ENCODE data around the gene SLC6A4. TPM values are rescaled to one million over a fixed set of nuclear protein-coding genes. Genes with fewer than 3 reads are reported as not detected.

The SLC6A4 gene
- polyA plus RNA-seq, 3 donors: not detected

GRCh38 chr17:30244853-30245385 lies 9.4 kb upstream of the SLC6A4 start:
- H3K27ac Mint-ChIP-seq: no peak overlapping the region
- H2AFZ ChIP-seq (ENCODE audit: insufficient read depth, low read depth, low read length, poor library complexity, severe bottlenecking): no peak overlapping the region

GRCh38 chr17:30243568-30243967 lies 8.1 kb upstream of the SLC6A4 start:
- H4K20me1 ChIP-seq (ENCODE audit: insufficient read depth, low read length): no peaks in the 10 kb centered on the region

More at GRCh38 chr17:30244853-30245385, 9.4 kb upstream of the SLC6A4 start:
- Histone ChIP-seq H3K27ac (ENCODE audit: low read depth in 1 of 2, low read length in 2 of 2) (no peak overlapping the region), H3K4me1 (ENCODE audit: control insufficient read depth in 1 of 2, insufficient read depth in 2 of 2, low read length in 2 of 2) (no peaks in the 10 kb centered on the region), H3K27me3 (ENCODE audit: control insufficient read depth in 2 of 2, insufficient read depth in 2 of 2, low read length in 2 of 2) (no peaks in the 10 kb centered on the region), H3K36me3 (replicated peaks in 1 of 2; ENCODE audit: control insufficient read depth in 1 of 2, insufficient read depth in 2 of 2, low read length in 2 of 2) (peaks cover 27 to 35% of the 10 kb centered on the region in 2 donors), H4K20me1 (ENCODE audit: insufficient read depth, low read length) (no peaks in the 10 kb centered on the region), H3K9ac (ENCODE audit: insufficient read depth, low read length, poor library complexity, severe bottlenecking) (no peak overlapping the region), H3K4me3 (replicated peaks in 1 of 3; ENCODE audit: low read depth in 2 of 3, low read length in 3 of 3) (no peak overlapping the region), H3K9me3 (replicated peaks in 1 of 2; ENCODE audit: control insufficient read depth in 1 of 2, insufficient read depth in 1 of 2, low read length in 2 of 2) (peaks cover 0 to 3% of the 10 kb centered on the region in 2 donors), H3K79me2 (ENCODE audit: insufficient read depth, low read length) (no peaks in the 10 kb centered on the region), H3K4me2 (replicated peaks; ENCODE audit: extremely low read depth, low read length, poor library complexity, severe bottlenecking) (no peak overlapping the region)
- intact Hi-C loops (cut with micrococcal nuclease): loop anchor here in 1 of 2 donors (10.0 kb wide), 1 partner anchor 60 kb away; no protein-coding TSS in a partner anchor
- H3K9me3 Mint-ChIP-seq: peaks cover 0 to 5% (median 5%) of the 10 kb centered on the region in 7 donors
- H3K4me1 Mint-ChIP-seq: no peaks in the 10 kb centered on the region
- 97% methylated on average over 4 of the region's 4 CpGs for WGBS (ENCODE audit: insufficient coverage)
- no peak for TF ChIP-seq CTCF (IDR thresholded peaks at IDR 0.05)
- peaks cover 1 to 9% (median 7%) of the 10 kb centered on the region in 3 donors for H3K27me3 Mint-ChIP-seq (ENCODE audit: low read depth in 3 of 3)
- H3K36me3 Mint-ChIP-seq: peaks cover 32 to 38% of the 10 kb centered on the region in 2 donors
- H3K4me3 Mint-ChIP-seq: no peak overlapping the region
- peak in 1 of 3 donors; percentile 28 for DNase-seq

More at GRCh38 chr17:30243568-30243967, 8.1 kb upstream of the SLC6A4 start:
- Mint-ChIP-seq H3K27ac (no peak overlapping the region), H3K9me3 (peaks cover 0 to 14% (median 8%) of the 10 kb centered on the region in 7 donors), H3K27me3 (ENCODE audit: low read depth in 3 of 3) (peaks cover 9 to 20% (median 20%) of the 10 kb centered on the region in 3 donors), H3K36me3 (peaks cover 23 to 24% of the 10 kb centered on the region in 2 donors), H3K4me1 (peaks cover 2% of the 10 kb centered on the region), H3K4me3 (no peak overlapping the region)
- no peaks in the 10 kb centered on the region for H3K4me1 ChIP-seq (ENCODE audit: control insufficient read depth in 1 of 2, insufficient read depth in 2 of 2, low read length in 2 of 2)
- WGBS (ENCODE audit: insufficient coverage): 91% methylated on average over 7 of the region's 8 CpGs
- peaks cover 3 to 13% of the 10 kb centered on the region in 2 donors for H3K27me3 ChIP-seq (ENCODE audit: control insufficient read depth in 2 of 2, insufficient read depth in 2 of 2, low read length in 2 of 2)
- no peak for DNase-seq
- H3K79me2 ChIP-seq (ENCODE audit: insufficient read depth, low read length): no peaks in the 10 kb centered on the region
- H3K36me3 ChIP-seq (replicated peaks in 1 of 2; ENCODE audit: control insufficient read depth in 1 of 2, insufficient read depth in 2 of 2, low read length in 2 of 2): peaks cover 15 to 21% of the 10 kb centered on the region in 2 donors
- no peak overlapping the region for H3K27ac ChIP-seq (ENCODE audit: low read depth in 1 of 2, low read length in 2 of 2)
- H3K9ac ChIP-seq (ENCODE audit: insufficient read depth, low read length, poor library complexity, severe bottlenecking): no peak overlapping the region
- intact Hi-C loops (cut with micrococcal nuclease): loop anchor here in 1 of 2 donors (10.0 kb wide), 1 partner anchor 59 kb away; no protein-coding TSS in a partner anchor
- no peak overlapping the region for H3K4me3 ChIP-seq (replicated peaks in 1 of 3; ENCODE audit: low read depth in 2 of 3, low read length in 3 of 3)
- H3K9me3 ChIP-seq (replicated peaks in 1 of 2; ENCODE audit: control insufficient read depth in 1 of 2, insufficient read depth in 1 of 2, low read length in 2 of 2): peaks cover 0 to 3% of the 10 kb centered on the region in 2 donors
- no peak overlapping the region for H2AFZ ChIP-seq (ENCODE audit: insufficient read depth, low read depth, low read length, poor library complexity, severe bottlenecking)
- TF ChIP-seq CTCF (IDR thresholded peaks at IDR 0.05): no peak
- no peak overlapping the region for H3K4me2 ChIP-seq (replicated peaks; ENCODE audit: extremely low read depth, low read length, poor library complexity, severe bottlenecking)

Measured in CD14-positive monocyte (primary cell).